Measurements from ENCODE around the gene AFMID.

Gene AFMID

DNA sequence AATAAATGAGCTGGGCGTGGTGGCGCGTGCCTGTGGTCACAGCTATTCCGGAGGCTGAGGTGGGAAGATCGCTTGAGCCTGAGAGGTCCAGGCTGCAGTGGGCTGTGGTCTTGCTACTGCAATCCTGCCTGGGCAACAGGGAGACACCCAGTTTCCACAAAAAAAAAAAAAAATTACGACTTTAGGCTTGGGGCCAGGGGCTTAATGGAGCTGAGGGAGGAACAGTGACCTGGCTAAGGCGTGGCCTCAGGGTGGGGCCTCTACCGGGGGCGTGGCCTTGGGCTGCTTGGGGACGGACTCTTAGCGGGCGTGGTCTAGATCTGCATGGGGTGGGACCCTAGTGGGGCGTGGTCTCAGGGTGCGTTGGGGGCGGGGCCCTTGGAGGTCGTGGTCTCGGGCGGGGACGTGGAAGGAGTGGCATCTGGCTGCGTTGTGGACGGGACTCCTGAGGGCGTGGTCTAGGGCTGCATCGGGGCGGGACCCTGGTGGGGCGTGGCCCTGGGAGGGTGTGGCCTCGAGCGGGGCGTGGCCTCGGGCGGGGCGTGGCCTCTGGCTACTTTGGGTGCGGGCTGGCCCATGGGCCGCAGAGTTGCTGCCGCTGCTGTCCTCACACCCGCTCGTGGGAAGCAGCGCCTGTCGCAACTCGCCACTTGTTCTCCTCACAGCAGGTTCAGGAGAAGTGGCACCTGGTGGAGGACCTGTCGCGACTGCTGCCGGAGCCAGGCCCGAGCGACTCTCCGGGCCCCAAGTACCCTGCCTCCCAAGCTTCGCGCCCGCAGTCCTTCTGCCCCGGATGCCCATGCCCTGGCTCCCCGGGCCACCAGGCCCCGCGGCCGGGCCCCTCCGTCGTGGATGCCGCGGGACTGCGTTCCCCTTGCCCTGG is 46.8 kb upstream of the AFMID start (continued):
- TF ChIP-seq SP2 (tag by site-specific recombination; IDR thresholded peaks at IDR 0.05) (peak; percentile 96), ZNF623 (tag by site-specific recombination; IDR thresholded peaks at IDR 0.05) (no peak), GLIS1 (tag by site-specific recombination; IDR thresholded peaks at IDR 0.05) (peak; percentile 80), OSR2 (tag by site-specific recombination; IDR thresholded peaks at IDR 0.05) (peak; percentile 56), ZNF138 (tag by site-specific recombination; IDR thresholded peaks at IDR 0.05; ENCODE audit: borderline replicate concordance) (no peak), KLF8 (tag by site-specific recombination; IDR thresholded peaks at IDR 0.05) (peak; percentile 100), ZNF785 (tag by site-specific recombination; IDR thresholded peaks at IDR 0.05) (no peak), RBAK (tag by site-specific recombination; IDR thresholded peaks at IDR 0.05) (no peak), KLF16 (tag by site-specific recombination; IDR thresholded peaks at IDR 0.05) (peak; percentile 88), ZNF335 (tag by site-specific recombination; conservative IDR thresholded peaks at IDR 0.05) (peak; percentile 68), ZNF521 (tag by site-specific recombination; IDR thresholded peaks at IDR 0.05) (no peak), ZBTB8A (tag by site-specific recombination; IDR thresholded peaks at IDR 0.05) (peak; percentile 55), ZNF544 (tag by site-specific recombination; IDR thresholded peaks at IDR 0.05) (no peak), ZNF777 (tag by site-specific recombination; IDR thresholded peaks at IDR 0.05; ENCODE audit: borderline replicate concordance) (no peak), ZNF621 (tag by site-specific recombination; IDR thresholded peaks at IDR 0.05) (no peak), GLIS2 (tag by site-specific recombination; IDR thresholded peaks at IDR 0.05) (peak; percentile 97), PRDM1 (tag by site-specific recombination; IDR thresholded peaks at IDR 0.05) (no peak), HOXA7 (CRISPR knock-in tag; IDR thresholded peaks at IDR 0.05; ENCODE audit: borderline replicate concordance) (no peak), ZNF341 (tag by site-specific recombination; IDR thresholded peaks at IDR 0.05; ENCODE audit: low read depth) (peak; percentile 68; the same call in 1 of the 2 replicates), ZNF311 (tag by site-specific recombination; IDR thresholded peaks at IDR 0.05; ENCODE audit: borderline replicate concordance) (no peak), ZNF76 (tag by site-specific recombination; IDR thresholded peaks at IDR 0.05; ENCODE audit: borderline replicate concordance, low read depth) (no peak), FEZF1 (tag by site-specific recombination; IDR thresholded peaks at IDR 0.05) (no peak), ZFHX2 (tag by site-specific recombination; conservative IDR thresholded peaks at IDR 0.05) (peak; percentile 62), SP3 (tag by site-specific recombination; IDR thresholded peaks at IDR 0.05) (peak; percentile 100), ZBTB48 (tag by site-specific recombination; IDR thresholded peaks at IDR 0.05) (peak; percentile 27; the same call in 1 of the 2 replicates), SCRT2 (tag by site-specific recombination; IDR thresholded peaks at IDR 0.05) (peak; percentile 23; the same call in 1 of the 2 replicates), MEIS1 (CRISPR knock-in tag; IDR thresholded peaks at IDR 0.05; ENCODE audit: borderline replicate concordance) (no peak), ZNF629 (tag by site-specific recombination; IDR thresholded peaks at IDR 0.05) (0 out of 2 replicates have a peak, but pooled peaks have one; percentile 11)
- TF ChIP-seq, protein P1, sequence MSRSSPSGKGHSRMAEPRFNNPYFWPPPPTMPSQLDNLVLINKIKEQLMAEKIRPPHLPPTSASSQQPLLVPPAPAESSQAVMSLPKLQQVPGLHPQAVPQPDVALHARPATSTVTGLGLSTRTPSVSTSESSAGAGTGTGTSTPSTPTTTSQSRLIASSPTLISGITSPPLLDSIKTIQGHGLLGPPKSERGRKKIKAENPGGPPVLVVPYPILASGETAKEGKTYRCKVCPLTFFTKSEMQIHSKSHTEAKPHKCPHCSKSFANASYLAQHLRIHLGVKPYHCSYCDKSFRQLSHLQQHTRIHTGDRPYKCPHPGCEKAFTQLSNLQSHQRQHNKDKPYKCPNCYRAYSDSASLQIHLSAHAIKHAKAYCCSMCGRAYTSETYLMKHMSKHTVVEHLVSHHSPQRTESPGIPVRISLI (tag by site-specific recombination; IDR thresholded peaks at IDR 0.05) = peak; percentile 79
- TF ChIP-seq, protein P2, sequence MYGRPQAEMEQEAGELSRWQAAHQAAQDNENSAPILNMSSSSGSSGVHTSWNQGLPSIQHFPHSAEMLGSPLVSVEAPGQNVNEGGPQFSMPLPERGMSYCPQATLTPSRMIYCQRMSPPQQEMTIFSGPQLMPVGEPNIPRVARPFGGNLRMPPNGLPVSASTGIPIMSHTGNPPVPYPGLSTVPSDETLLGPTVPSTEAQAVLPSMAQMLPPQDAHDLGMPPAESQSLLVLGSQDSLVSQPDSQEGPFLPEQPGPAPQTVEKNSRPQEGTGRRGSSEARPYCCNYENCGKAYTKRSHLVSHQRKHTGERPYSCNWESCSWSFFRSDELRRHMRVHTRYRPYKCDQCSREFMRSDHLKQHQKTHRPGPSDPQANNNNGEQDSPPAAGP (tag by site-specific recombination; IDR thresholded peaks at IDR 0.05) = peak; percentile 70; the same call in 1 of the 2 replicates
- TF ChIP-seq, protein P3, sequence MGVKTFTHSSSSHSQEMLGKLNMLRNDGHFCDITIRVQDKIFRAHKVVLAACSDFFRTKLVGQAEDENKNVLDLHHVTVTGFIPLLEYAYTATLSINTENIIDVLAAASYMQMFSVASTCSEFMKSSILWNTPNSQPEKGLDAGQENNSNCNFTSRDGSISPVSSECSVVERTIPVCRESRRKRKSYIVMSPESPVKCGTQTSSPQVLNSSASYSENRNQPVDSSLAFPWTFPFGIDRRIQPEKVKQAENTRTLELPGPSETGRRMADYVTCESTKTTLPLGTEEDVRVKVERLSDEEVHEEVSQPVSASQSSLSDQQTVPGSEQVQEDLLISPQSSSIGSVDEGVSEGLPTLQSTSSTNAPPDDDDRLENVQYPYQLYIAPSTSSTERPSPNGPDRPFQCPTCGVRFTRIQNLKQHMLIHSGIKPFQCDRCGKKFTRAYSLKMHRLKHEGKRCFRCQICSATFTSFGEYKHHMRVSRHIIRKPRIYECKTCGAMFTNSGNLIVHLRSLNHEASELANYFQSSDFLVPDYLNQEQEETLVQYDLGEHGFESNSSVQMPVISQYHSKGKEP (tag by site-specific recombination; IDR thresholded peaks at IDR 0.05) = no peak
- TF ChIP-seq, protein P4, sequence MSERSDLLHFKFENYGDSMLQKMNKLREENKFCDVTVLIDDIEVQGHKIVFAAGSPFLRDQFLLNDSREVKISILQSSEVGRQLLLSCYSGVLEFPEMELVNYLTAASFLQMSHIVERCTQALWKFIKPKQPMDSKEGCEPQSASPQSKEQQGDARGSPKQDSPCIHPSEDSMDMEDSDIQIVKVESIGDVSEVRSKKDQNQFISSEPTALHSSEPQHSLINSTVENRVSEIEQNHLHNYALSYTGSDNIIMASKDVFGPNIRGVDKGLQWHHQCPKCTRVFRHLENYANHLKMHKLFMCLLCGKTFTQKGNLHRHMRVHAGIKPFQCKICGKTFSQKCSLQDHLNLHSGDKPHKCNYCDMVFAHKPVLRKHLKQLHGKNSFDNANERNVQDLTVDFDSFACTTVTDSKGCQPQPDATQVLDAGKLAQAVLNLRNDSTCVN (tag by site-specific recombination; optimal IDR thresholded peaks at IDR 0.05) = peak; percentile 50
- TF ChIP-seq, protein P5, sequence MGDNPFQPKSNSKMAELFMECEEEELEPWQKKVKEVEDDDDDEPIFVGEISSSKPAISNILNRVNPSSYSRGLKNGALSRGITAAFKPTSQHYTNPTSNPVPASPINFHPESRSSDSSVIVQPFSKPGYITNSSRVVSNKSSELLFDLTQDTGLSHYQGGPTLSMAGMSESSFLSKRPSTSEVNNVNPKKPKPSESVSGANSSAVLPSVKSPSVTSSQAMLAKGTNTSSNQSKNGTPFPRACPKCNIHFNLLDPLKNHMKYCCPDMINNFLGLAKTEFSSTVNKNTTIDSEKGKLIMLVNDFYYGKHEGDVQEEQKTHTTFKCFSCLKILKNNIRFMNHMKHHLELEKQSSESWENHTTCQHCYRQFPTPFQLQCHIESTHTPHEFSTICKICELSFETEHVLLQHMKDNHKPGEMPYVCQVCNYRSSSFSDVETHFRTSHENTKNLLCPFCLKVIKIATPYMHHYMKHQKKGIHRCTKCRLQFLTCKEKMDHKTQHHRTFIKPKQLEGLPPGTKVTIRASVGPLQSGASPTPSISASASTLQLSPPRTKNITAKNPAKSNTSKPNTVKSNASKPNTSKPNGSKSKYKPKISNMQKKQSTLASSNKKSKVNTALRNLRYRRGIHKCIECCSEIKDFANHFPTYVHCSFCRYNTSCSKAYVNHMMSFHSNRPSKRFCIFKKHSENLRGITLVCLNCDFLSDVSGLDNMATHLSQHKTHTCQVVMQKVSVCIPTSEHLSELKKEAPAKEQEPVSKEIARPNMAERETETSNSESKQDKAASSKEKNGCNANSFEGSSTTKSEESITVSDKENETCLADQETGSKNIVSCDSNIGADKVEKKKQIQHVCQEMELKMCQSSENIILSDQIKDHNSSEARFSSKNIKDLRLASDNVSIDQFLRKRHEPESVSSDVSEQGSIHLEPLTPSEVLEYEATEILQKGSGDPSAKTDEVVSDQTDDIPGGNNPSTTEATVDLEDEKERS (tag by site-specific recombination; IDR thresholded peaks at IDR 0.05) = no peak
